HG03457 (cell line): ENCODE measurements around the gene PLEKHA6.

Experiments
- ATAC-seq: cut with Tn5 transposase; IDR thresholded peaks from one replicate; pipeline ENCODE4 v1.9.1; 2021; ENCODE audit warnings: moderate number of reproducible peaks; ENCODE audit not compliant: unreplicated experiment

The PLEKHA6 gene

GRCh38 chr1:204266504-204267034, 93.2 kb downstream of the PLEKHA6 start:
- no peak for ATAC-seq

- ATAC-seq: no peak
Measured at GRCh38 chr1:204265665-204266064, 94.1 kb downstream of the PLEKHA6 start.

GRCh38 chr1:204264805-204265204, 94.9 kb downstream of the PLEKHA6 start:
- ATAC-seq: no peak

- no peak for ATAC-seq
Measured at GRCh38 chr1:204263254-204263910, 96.3 kb downstream of the PLEKHA6 start.

- ATAC-seq: no peak
Measured at GRCh38 chr1:204262506-204263253, 97.0 kb downstream of the PLEKHA6 start.

- no peak for ATAC-seq
Measured at GRCh38 chr1:204261746-204262505, 97.8 kb downstream of the PLEKHA6 start.

GRCh38 chr1:204261266-204261665, 98.5 kb downstream of the PLEKHA6 start:
- no peak for ATAC-seq

- ATAC-seq: no peak
Measured at GRCh38 chr1:204260601-204261197, 99.0 kb downstream of the PLEKHA6 start.

- ATAC-seq: no peak
Measured at GRCh38 chr1:204259782-204260181, 99.9 kb downstream of the PLEKHA6 start.

- ATAC-seq: no peak
Measured at GRCh38 chr1:204259196-204259595, 100.5 kb downstream of the PLEKHA6 start.

GRCh38 chr1:204258213-204259115, 101.3 kb downstream of the PLEKHA6 start:
- no peak for ATAC-seq

GRCh38 chr1:204257446-204257845, 102.3 kb downstream of the PLEKHA6 start:
- ATAC-seq: no peak

- no peak for ATAC-seq
Measured at GRCh38 chr1:204256531-204256930, 103.2 kb downstream of the PLEKHA6 start.

- no peak for ATAC-seq
Measured at GRCh38 chr1:204255966-204256365, 103.8 kb downstream of the PLEKHA6 start.

- no peak for ATAC-seq
Measured at GRCh38 chr1:204255225-204255624, 104.5 kb downstream of the PLEKHA6 start.

- no peak for ATAC-seq
Measured at GRCh38 chr1:204254031-204254661, 105.6 kb downstream of the PLEKHA6 start.

GRCh38 chr1:204251926-204252689, 107.6 kb downstream of the PLEKHA6 start:
- ATAC-seq: no peak

- ATAC-seq: no peak
Measured at GRCh38 chr1:204251286-204251685, 108.4 kb downstream of the PLEKHA6 start.
